ENCODE data around the gene EPB41L1. TPM values are rescaled to one million over a fixed set of nuclear protein-coding genes. Genes with fewer than 3 reads are reported as not detected.

EPB41L1 gene
- polyA plus RNA-seq, 1 donor: 27.5 TPM

GRCh38 chr20:36275441-36276189 lies 121.1 kb downstream of the EPB41L1 start:
- peaks cover 12% of the 10 kb centered on the region for H3K27me3 ChIP-seq (ENCODE audit: control insufficient read depth, insufficient read depth, low read length)
- no peak for DNase-seq

GRCh38 chr20:36277546-36277945 lies 123.0 kb downstream of the EPB41L1 start:
- no CpG with 5 or more reads among the region's 9 CpGs for WGBS (ENCODE audit: insufficient coverage, low lambda C conversion rate)
- no peak overlapping the region for H3K4me3 ChIP-seq (ENCODE audit: low read length)
- H3K9me3 ChIP-seq (ENCODE audit: control insufficient read depth, low read depth, low read length): no peaks in the 10 kb centered on the region
- no peaks in the 10 kb centered on the region for H3K36me3 ChIP-seq (ENCODE audit: control insufficient read depth, insufficient read depth, low read length)
- DNase-seq: no peak
- no peak overlapping the region for H3K27ac ChIP-seq (ENCODE audit: low read length)
- no peaks in the 10 kb centered on the region for H3K4me1 ChIP-seq (ENCODE audit: control insufficient read depth, insufficient read depth, low read length)
- H3K27me3 ChIP-seq (ENCODE audit: control insufficient read depth, insufficient read depth, low read length): peaks cover 12% of the 10 kb centered on the region

More at GRCh38 chr20:36275441-36276189, 121.1 kb downstream of the EPB41L1 start:
- H3K4me1 ChIP-seq (ENCODE audit: control insufficient read depth, insufficient read depth, low read length): no peaks in the 10 kb centered on the region
- no peak overlapping the region for H3K27ac ChIP-seq (ENCODE audit: low read length)
- no peaks in the 10 kb centered on the region for H3K9me3 ChIP-seq (ENCODE audit: control insufficient read depth, low read depth, low read length)
- H3K36me3 ChIP-seq (ENCODE audit: control insufficient read depth, insufficient read depth, low read length): no peaks in the 10 kb centered on the region
- no CpG with 5 or more reads among the region's 12 CpGs for WGBS (ENCODE audit: insufficient coverage, low lambda C conversion rate)
- H3K4me3 ChIP-seq (ENCODE audit: low read length): no peak overlapping the region

DNA sequence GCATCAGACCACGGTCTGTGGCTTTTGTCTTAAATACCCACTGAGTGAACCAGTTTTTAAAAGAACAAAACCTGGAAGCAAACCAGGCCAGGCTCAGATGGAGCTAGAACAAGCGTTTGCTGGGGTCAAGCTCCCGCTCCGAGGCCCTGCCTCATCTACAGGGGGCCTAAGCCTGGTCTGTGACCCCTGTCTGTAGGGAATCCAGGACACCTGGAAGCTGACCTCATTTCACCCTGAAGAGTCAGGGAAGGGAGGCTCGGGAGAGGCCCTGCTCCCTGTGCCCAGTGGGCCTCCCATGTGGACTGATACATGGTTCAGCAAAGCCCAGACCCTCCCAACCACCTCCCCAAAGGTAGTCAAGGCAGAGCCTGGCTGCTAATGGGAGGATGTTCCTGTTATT lies 124.8 kb downstream of the EPB41L1 start:
- Histone ChIP-seq H3K9me3 (ENCODE audit: control insufficient read depth, low read depth, low read length) (no peaks in the 10 kb centered on the region), H3K4me1 (ENCODE audit: control insufficient read depth, insufficient read depth, low read length) (no peaks in the 10 kb centered on the region), H3K27me3 (ENCODE audit: control insufficient read depth, insufficient read depth, low read length) (peaks cover 8% of the 10 kb centered on the region), H3K4me3 (ENCODE audit: low read length) (no peak overlapping the region), H3K27ac (ENCODE audit: low read length) (no peak overlapping the region), H3K36me3 (ENCODE audit: control insufficient read depth, insufficient read depth, low read length) (no peaks in the 10 kb centered on the region)
- WGBS (ENCODE audit: insufficient coverage, low lambda C conversion rate): no CpG with 5 or more reads among the region's 5 CpGs
- no peak for DNase-seq

DNA sequence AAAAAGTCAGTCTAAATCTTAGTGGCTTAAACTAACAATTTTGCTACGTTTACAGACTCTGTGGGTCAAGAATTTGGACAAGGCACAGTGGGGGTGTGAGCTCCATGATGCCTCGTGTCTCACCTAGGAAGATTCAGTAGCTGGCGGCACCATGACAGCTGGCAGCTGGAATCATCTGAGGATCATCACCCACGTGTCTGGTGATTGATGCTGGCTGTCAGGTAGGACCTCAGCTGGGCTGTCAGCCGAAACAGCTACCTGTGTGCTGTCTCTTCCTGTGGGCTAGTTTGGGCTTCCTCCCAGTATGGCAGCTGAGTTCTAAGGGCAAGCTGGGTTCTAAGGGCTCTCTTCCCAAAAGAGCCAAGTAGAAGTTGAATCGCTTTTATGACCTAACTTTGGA lies 125.2 kb downstream of the EPB41L1 start:
- WGBS (ENCODE audit: insufficient coverage, low lambda C conversion rate): no CpG with 5 or more reads among the region's 6 CpGs
- DNase-seq: no peak
- Histone ChIP-seq H3K27ac (ENCODE audit: low read length) (no peak overlapping the region), H3K4me3 (ENCODE audit: low read length) (no peak overlapping the region), H3K27me3 (ENCODE audit: control insufficient read depth, insufficient read depth, low read length) (peaks cover 5% of the 10 kb centered on the region), H3K4me1 (ENCODE audit: control insufficient read depth, insufficient read depth, low read length) (no peaks in the 10 kb centered on the region), H3K36me3 (ENCODE audit: control insufficient read depth, insufficient read depth, low read length) (no peaks in the 10 kb centered on the region), H3K9me3 (ENCODE audit: control insufficient read depth, low read depth, low read length) (no peaks in the 10 kb centered on the region)

- Histone ChIP-seq H3K27me3 (ENCODE audit: control insufficient read depth, insufficient read depth, low read length) (peaks cover 2% of the 10 kb centered on the region), H3K4me3 (ENCODE audit: low read length) (no peak overlapping the region), H3K36me3 (ENCODE audit: control insufficient read depth, insufficient read depth, low read length) (no peaks in the 10 kb centered on the region), H3K9me3 (ENCODE audit: control insufficient read depth, low read depth, low read length) (no peaks in the 10 kb centered on the region), H3K4me1 (ENCODE audit: control insufficient read depth, insufficient read depth, low read length) (no peaks in the 10 kb centered on the region), H3K27ac (ENCODE audit: low read length) (no peak overlapping the region)
- WGBS (ENCODE audit: insufficient coverage, low lambda C conversion rate): 80% methylated on average over 1 of the region's 10 CpGs
- no peak for DNase-seq
These were observed 127.3 kb downstream of the EPB41L1 start for GRCh38 chr20:36281785-36282380.

Other genes with a start within 250 kb of the EPB41L1 start
- gene SCAND1, start 200.2 kb upstream of the EPB41L1 start, polyA plus RNA-seq: 49.1 TPM
- 5.5 TPM for gene CNBD2, start 186.2 kb upstream of the EPB41L1 start, polyA plus RNA-seq
- gene AAR2, start 81.7 kb downstream of the EPB41L1 start, polyA plus RNA-seq: 29.1 TPM
- gene DLGAP4, start 151.6 kb downstream of the EPB41L1 start, polyA plus RNA-seq: 43.1 TPM